Stimulated activated CD4-positive, alpha-beta T cell treated with anti-CD3 and anti-CD28 coated beads, Interleukin-12 subunit alpha, Interleukin-12 subunit beta, amount 100 ng/mL, for 4 hours (primary cell): Measurements from ENCODE around the gene ASPSCR1.

Experiments used
- DNase-seq: peaks from one replicate; pipeline ENCODE4 v3.0.0-alpha.2; 2020

Gene ASPSCR1

GRCh38 chr17:81984773-81985410 is 7.5 kb downstream of the ASPSCR1 start:
- DNase-seq, result no peak

- DNase-seq, result no peak
Measured at GRCh38 chr17:81986606-81987005, 9.2 kb downstream of the ASPSCR1 start.

DNA sequence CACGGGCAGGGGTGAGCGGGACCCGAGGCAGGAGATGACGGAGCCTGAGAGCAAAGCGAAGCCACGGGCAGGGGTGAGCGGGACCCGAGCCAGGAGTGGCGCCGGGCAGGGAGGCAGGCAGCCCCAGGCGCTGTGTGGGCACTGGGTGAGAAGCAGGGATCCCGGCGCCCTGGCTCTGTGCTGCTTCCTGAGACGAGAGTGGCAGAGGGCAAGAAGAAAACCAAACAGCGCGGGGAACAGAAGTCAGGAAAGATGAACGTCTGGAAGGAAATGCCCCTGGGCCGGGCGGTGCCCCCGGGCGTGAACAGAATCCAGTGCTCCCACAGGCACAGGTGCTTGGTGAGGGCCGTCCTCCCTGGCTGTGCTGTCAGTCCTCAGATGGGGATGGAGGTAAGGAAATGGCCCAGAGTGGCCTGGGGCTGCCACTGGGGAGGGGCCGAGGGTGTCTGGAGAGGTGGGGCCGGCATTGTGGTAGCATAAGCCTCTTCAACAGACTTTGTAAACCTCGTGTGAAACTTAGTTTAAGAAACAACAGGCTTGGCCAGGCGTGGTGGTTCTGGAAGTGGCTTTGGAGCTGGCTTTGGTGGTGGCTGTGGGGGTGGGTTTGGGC is 9.8 kb downstream of the ASPSCR1 start:
- DNase-seq, result no peak

DNA sequence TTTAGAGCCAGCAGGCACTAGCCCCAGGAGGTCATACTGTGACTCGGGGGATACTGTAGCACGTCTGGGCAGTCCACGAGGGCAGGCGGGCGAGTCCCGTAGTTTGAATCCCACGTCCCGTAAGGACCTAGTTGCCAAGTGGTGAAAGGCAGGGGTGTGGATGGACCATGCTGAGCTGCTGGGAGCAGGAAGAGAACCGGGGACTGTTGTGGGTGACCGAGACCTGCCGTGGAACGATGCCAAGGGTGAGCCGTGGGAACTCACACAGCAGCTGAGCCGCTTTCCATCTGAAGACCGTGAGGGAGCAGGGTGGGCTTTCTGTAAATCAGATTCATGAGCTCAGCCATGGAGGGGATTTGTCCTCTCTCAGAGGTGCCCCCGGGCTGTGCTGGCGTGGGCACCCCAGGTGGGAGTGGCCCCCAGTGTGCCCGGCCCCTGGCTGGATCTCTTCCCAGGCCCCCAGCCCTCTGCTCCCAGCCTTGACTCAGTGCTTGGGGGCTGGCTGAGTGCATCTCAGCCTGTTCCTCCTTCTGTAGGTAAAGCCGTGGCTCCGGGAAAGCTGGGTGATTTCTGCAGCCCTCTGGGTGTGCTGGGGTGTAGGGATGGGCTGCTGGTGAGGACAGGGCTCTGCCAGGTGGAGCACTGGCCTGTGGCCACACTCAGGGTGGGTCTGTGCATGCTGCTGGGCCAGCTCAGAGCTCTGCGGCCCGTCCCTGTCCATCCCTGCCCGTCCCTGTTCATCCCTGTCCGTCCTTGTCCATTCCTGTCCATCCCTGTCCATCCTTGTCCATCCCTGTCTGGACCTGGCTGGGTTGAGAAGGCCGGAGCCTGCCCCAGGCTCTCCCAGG is 13.6 kb downstream of the ASPSCR1 start:
- no peak for DNase-seq

GRCh38 chr17:81991684-81992305 is 14.4 kb downstream of the ASPSCR1 start:
- DNase-seq, result no peak

GRCh38 chr17:81992306-81993102 is 15.1 kb downstream of the ASPSCR1 start:
- DNase-seq, result no peak

DNA sequence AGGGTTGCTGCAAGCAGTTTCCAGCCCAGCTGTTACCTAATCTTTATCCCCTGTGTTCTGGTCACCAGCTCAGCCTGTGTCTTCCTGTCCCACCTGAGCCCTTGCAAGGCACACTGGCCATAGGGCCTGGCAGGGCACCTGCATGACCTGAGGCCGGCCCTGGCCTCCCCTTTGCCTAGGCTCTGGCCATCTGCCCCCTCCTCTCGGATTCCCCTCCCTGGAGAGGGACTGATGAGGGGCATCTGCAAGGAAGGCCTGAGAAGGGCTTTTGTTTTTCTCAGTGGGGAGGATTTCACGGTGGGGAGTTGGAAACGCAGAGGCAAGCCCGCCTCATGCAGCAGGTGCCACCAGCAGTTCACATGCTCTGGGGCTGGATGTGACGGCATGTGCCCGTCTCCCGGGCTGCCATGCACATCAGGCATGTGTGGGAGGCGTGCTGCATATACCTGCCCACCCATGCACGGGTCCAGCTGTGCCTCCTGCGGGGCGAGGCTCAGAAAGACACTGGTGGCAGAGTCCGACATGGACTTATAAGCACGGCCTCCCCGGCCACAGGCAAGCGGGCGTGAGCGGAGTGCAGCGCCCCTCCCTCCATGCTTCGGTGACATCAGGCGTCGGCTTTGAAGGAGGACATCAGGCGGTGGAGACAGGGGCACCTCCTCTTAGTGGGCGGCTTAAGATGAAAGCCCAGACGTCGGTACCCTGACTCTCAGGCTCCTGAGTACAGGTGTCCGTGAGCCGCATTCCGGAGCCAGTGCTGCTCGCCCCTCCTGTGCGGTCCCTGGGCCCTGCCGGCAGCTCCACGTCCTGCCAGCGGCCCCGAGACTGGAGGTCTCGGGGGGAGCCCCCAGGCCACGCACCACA is 16.5 kb downstream of the ASPSCR1 start:
- DNase-seq, result no peak

DNA sequence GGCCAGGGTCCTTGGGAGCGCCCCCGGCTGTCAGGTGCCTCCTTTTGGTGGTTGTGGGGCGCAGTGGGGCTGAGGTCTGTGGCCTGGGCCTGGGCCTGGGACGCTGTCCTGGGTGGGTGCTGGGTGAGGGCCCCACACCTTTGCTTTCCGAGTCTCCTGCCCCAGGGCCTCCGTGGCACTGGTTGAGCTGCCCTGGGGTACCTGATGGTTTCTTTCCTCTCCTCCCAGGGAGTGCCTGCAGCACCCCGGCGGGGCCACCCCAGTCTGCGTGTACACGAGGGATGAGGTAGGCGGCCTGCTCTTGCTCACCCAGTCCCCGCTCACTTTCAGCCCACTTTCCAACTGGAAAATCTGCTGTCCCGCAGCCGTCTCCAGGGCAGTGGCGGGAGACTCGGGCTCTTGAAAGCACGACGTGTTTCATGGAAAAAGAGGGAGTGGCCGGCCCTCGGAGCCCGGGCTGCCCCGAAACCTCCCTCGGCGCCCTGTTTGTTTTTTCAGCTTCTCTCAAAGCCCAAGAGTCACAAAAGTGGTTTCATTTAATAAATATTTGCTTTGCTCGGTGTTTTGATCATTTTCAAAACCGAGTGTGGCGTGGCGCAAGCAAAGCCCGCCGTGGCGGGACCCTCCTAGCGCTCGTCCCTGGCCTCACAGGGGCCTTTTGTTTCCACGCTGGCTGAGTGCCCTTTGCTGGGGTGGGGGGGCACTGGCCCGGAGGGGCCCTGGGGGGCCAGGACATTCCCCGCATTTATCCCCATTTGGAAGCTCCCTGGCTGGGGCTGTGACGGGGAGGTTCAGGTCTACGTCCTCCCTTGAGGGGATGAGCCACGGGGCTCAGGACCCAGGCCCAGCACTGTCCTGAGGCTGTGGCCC is 17.4 kb downstream of the ASPSCR1 start:
- no peak for DNase-seq

- DNase-seq, result no peak
Measured at GRCh38 chr17:81995463-81996231, 18.2 kb downstream of the ASPSCR1 start.

GRCh38 chr17:81996232-81996756 is 18.9 kb downstream of the ASPSCR1 start:
- no peak for DNase-seq

- no peak for DNase-seq
Measured at GRCh38 chr17:81996757-81997441, 19.5 kb downstream of the ASPSCR1 start.

DNA sequence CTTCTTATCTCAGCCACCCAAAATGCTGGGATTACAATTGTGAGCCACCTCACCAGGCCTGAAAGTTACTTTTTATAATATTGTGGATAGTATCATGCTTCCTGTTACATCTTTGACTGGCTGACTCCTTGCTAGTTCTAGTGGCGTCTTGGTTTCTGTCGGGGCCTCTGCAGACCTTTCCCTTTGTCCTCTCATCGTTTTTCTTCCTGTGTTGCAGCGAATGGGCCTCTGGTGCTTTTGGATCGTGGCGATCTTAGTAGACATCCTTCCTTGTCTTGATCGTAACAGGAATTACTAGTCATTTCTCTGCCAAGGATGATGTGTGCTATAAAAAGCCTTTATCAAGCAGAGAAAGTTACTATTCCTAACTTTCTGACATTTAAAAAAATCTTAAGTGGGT is 20.8 kb downstream of the ASPSCR1 start:
- DNase-seq, result no peak

GRCh38 chr17:81998691-81999438 is 21.4 kb downstream of the ASPSCR1 start:
- no peak for DNase-seq

DNA sequence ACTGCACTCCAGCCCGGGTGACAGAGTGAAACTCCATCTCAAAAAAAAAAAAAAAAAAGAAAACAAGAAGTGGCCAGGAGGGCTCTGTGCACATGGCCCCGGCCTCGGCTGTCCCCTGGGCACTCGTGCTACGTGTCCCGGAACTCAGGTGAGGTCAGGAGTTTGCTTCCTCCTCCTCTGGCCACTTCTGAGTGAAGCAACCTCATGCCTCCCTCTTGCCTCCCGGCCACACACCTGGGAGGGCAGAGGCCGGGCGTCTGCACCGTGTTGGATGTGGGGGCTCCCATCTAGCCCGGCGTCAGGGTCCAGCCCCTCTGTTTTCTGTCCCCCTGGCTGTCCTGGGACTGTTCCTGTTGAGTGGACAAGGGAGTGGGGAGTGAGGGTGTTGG is 22.2 kb downstream of the ASPSCR1 start:
- no peak for DNase-seq

GRCh38 chr17:81999976-82000802 is 22.8 kb downstream of the ASPSCR1 start:
- no peak for DNase-seq

- no peak for DNase-seq
Measured at GRCh38 chr17:82000803-82001570, 23.6 kb downstream of the ASPSCR1 start.
